Measurements from ENCODE around the gene SLC16A5.
"Not testable (repeated sequence)": the region's sequence is repeated elsewhere in the genome, so short reads cannot be mapped to it uniquely, and the experiment has no call there.

The SLC16A5 gene

GRCh38 chr17:75135946-75136345 lies 48.2 kb downstream of the SLC16A5 start:
- DNase-seq (ENCODE audit: extremely low spot score), result no peak
- no peak for TF ChIP-seq PKNOX1 (IDR thresholded peaks at IDR 0.05)
- TF ChIP-seq L3MBTL2 (conservative IDR thresholded peaks at IDR 0.05), result no peak
- TF ChIP-seq HDGF (IDR thresholded peaks at IDR 0.05; ENCODE audit: borderline replicate concordance), result no peak
- no peak for TF ChIP-seq CTBP1 (IDR thresholded peaks at IDR 0.05; ENCODE audit: borderline replicate concordance)
- TF ChIP-seq ELF4 (IDR thresholded peaks at IDR 0.05), result no peak
- TF ChIP-seq FOXK2 (IDR thresholded peaks at IDR 0.05), result no peak
- no peak for TF ChIP-seq FOXA1 (IDR thresholded peaks at IDR 0.05)
- POLR2A ChIA-PET, result no interaction called here
- CTCF ChIA-PET, result interaction anchor here (0.6 kb wide), 1 partner anchor 178 kb away, joined by 3 read pairs; no protein-coding TSS in a partner anchor

GRCh38 chr17:75137762-75138161 lies 50.0 kb downstream of the SLC16A5 start:
- ChIA-PET POLR2A (interaction anchor here (1.0 kb wide), 1 partner anchor 17 kb away, joined by 3 read pairs; no protein-coding TSS in a partner anchor), CTCF (interaction anchor here (0.6 kb wide), 1 partner anchor 43 kb away, joined by 3 read pairs; no protein-coding TSS in a partner anchor)

GRCh38 chr17:75138519-75138918 lies 50.8 kb downstream of the SLC16A5 start:
- TF ChIP-seq LEF1 (IDR thresholded peaks at IDR 0.05; ENCODE audit: borderline replicate concordance), result no peak
- no peak for TF ChIP-seq FOXA1 (IDR thresholded peaks at IDR 0.05)
- TF ChIP-seq SUZ12 (IDR thresholded peaks at IDR 0.05), result no peak
- no peak for TF ChIP-seq FOXM1 (IDR thresholded peaks at IDR 0.05; ENCODE audit: borderline replicate concordance)
- TF ChIP-seq FOXK2 (IDR thresholded peaks at IDR 0.05), result no peak
- TF ChIP-seq ZNF384 (IDR thresholded peaks at IDR 0.05), result no peak
- TF ChIP-seq ARNT (IDR thresholded peaks at IDR 0.05), result no peak
- TF ChIP-seq L3MBTL2 (conservative IDR thresholded peaks at IDR 0.05), result no peak
- CTCF ChIA-PET, result no interaction called here
- DNase-seq (ENCODE audit: extremely low spot score), result no peak
- POLR2A ChIA-PET, result no interaction called here

More at GRCh38 chr17:75137762-75138161, 50.0 kb downstream of the SLC16A5 start:
- not testable (repeated sequence) for DNase-seq (ENCODE audit: extremely low spot score)

GRCh38 chr17:75142236-75142971 lies 54.6 kb downstream of the SLC16A5 start:
- DNase-seq (ENCODE audit: extremely low spot score), result no peak
- POLR2A ChIA-PET, result interaction anchor here (1.8 kb wide), 1 partner anchor 11 kb away, joined by 5 read pairs; the partner anchor contains the start of gene NT5C

GRCh38 chr17:75144816-75145512 lies 57.2 kb downstream of the SLC16A5 start:
- CTCF ChIA-PET, result interaction anchor here (0.6 to 1.5 kb wide), 3 partner anchors 10 to 31 kb away, joined by 3 to 4 read pairs (median 3); no protein-coding TSS in a partner anchor
- POLR2A ChIA-PET, result interaction anchor here (1.4 to 1.8 kb wide), 3 partner anchors 9 to 132 kb away, joined by 3 to 14 read pairs (median 10); partner anchors contain the start of genes JPT1, MRPL58 and NT5C
- TF ChIP-seq TARDBP (IDR thresholded peaks at IDR 0.05), result no peak
- TF ChIP-seq SP1 (IDR thresholded peaks at IDR 0.05), result no peak
- TF ChIP-seq BHLHE40 (IDR thresholded peaks at IDR 0.05; ENCODE audit: borderline replicate concordance), result no peak
- no peak for DNase-seq (ENCODE audit: extremely low spot score)

More at GRCh38 chr17:75142236-75142971, 54.6 kb downstream of the SLC16A5 start:
- TF ChIP-seq BHLHE40 (IDR thresholded peaks at IDR 0.05; ENCODE audit: borderline replicate concordance), result no peak
- TF ChIP-seq PKNOX1 (IDR thresholded peaks at IDR 0.05), result no peak
- no peak for TF ChIP-seq L3MBTL2 (conservative IDR thresholded peaks at IDR 0.05)
- TF ChIP-seq HDGF (IDR thresholded peaks at IDR 0.05; ENCODE audit: borderline replicate concordance), result no peak
- TF ChIP-seq LEF1 (IDR thresholded peaks at IDR 0.05; ENCODE audit: borderline replicate concordance), result no peak
- CTCF ChIA-PET, result interaction anchor here (0.6 kb wide), 1 partner anchor 8 kb away, joined by 3 read pairs; no protein-coding TSS in a partner anchor

- ChIA-PET POLR2A (interaction anchor here (0.6 to 1.7 kb wide), 3 partner anchors 12 to 87 kb away, joined by 3 to 14 read pairs (median 4); partner anchors contain the start of gene NT5C), CTCF (no interaction called here)
- DNase-seq (ENCODE audit: extremely low spot score), result no peak
- TF ChIP-seq ARNT (IDR thresholded peaks at IDR 0.05), result no peak
- TF ChIP-seq FOXK2 (IDR thresholded peaks at IDR 0.05), result no peak
- no peak for TF ChIP-seq ELF4 (IDR thresholded peaks at IDR 0.05)
- TF ChIP-seq FOXM1 (IDR thresholded peaks at IDR 0.05; ENCODE audit: borderline replicate concordance), result no peak
These were observed 58.8 kb downstream of the SLC16A5 start for GRCh38 chr17:75146592-75146991.

- ChIA-PET POLR2A (interaction anchor here (1.5 to 4.3 kb wide), 2 partner anchors 17 to 136 kb away, joined by 4 to 20 read pairs; partner anchors contain the start of genes MRPL58 and NT5C), CTCF (interaction anchor here (1.0 kb wide), 1 partner anchor 17 kb away, joined by 3 read pairs; the partner anchor contains the start of gene NT5C)
- DNase-seq (ENCODE audit: extremely low spot score), result no peak
- no peak for TF ChIP-seq SUZ12 (IDR thresholded peaks at IDR 0.05)
- TF ChIP-seq HDGF (IDR thresholded peaks at IDR 0.05; ENCODE audit: borderline replicate concordance), result no peak
- TF ChIP-seq CTBP1 (IDR thresholded peaks at IDR 0.05; ENCODE audit: borderline replicate concordance), result no peak
- TF ChIP-seq SP1 (IDR thresholded peaks at IDR 0.05), result no peak
- no peak for TF ChIP-seq FOXK2 (IDR thresholded peaks at IDR 0.05)
- TF ChIP-seq ELF4 (IDR thresholded peaks at IDR 0.05), result no peak
- TF ChIP-seq LEF1 (IDR thresholded peaks at IDR 0.05; ENCODE audit: borderline replicate concordance), result no peak
- no peak for TF ChIP-seq ZNF384 (IDR thresholded peaks at IDR 0.05)
- TF ChIP-seq BHLHE40 (IDR thresholded peaks at IDR 0.05; ENCODE audit: borderline replicate concordance), result no peak
- TF ChIP-seq L3MBTL2 (conservative IDR thresholded peaks at IDR 0.05), result no peak
- no peak for TF ChIP-seq PKNOX1 (IDR thresholded peaks at IDR 0.05)
- TF ChIP-seq ARNT (IDR thresholded peaks at IDR 0.05), result no peak
These were observed 60.3 kb downstream of the SLC16A5 start for GRCh38 chr17:75147878-75148546.

All from HEK293T (cell line).